Effector CD8-positive, alpha-beta T cell (primary cell): ENCODE results near the gene PEAK3.

Source experiments
- DNase-seq: peaks from one replicate; lab custom pipeline; 2025; lab: John Stamatoyannopoulos, UW
- total RNA-seq, 4 experiments: gene quantifications; one replicate each; lab custom pipeline; 2026; lab: John Stamatoyannopoulos, UW

PEAK3 gene
- total RNA-seq: 0 to 0.61 (median 0.47) reads per million in 4 experiments

GRCh38 chr19:2282062-2282861 lies at the start of gene PEAK3:
Gene PEAK3, minus strand, starts transcription at chr19:2282175. Its CDS starts 1,244 bp downstream, at chr19:2280931.
- DNase-seq: no peak

- DNase-seq: no peak
These were observed 48.8 kb upstream of the PEAK3 start for GRCh38 chr19:2330632-2331284.

GRCh38 chr19:2330255-2330631 lies 48.3 kb upstream of the PEAK3 start:
- DNase-seq: no peak

GRCh38 chr19:2329501-2329916 lies 47.5 kb upstream of the PEAK3 start:
- DNase-seq: no peak

- no peak for DNase-seq
These were observed 47.1 kb upstream of the PEAK3 start for GRCh38 chr19:2329149-2329478.

GRCh38 chr19:2328401-2329148 lies 46.6 kb upstream of the PEAK3 start, which contains the start of the genes LSM7 and SPPL2B:
Gene LSM7, minus strand, starts transcription at chr19:2328586. Its CDS starts 20 bp downstream, at chr19:2328566.
Gene SPPL2B, plus strand, starts transcription at chr19:2328684. Its CDS starts 26 bp downstream, at chr19:2328710.
- DNase-seq: peak; percentile 91

- no peak for DNase-seq
These were observed 45.9 kb upstream of the PEAK3 start for GRCh38 chr19:2327773-2328400.

- no peak for DNase-seq
These were observed 44.9 kb upstream of the PEAK3 start for GRCh38 chr19:2326699-2327360.

GRCh38 chr19:2325281-2326046 lies 43.5 kb upstream of the PEAK3 start:
- DNase-seq: no peak

GRCh38 chr19:2324220-2324948 lies 42.4 kb upstream of the PEAK3 start:
- DNase-seq: no peak

GRCh38 chr19:2323707-2324106 lies 41.7 kb upstream of the PEAK3 start:
- no peak for DNase-seq

- DNase-seq: no peak
These were observed 39.7 kb upstream of the PEAK3 start for GRCh38 chr19:2321565-2322283.

- no peak for DNase-seq
These were observed 39.0 kb upstream of the PEAK3 start for GRCh38 chr19:2320939-2321338.

- no peak for DNase-seq
These were observed 38.1 kb upstream of the PEAK3 start for GRCh38 chr19:2320049-2320448.

GRCh38 chr19:2319551-2319950 lies 37.6 kb upstream of the PEAK3 start:
- DNase-seq: no peak

- DNase-seq: no peak
These were observed 36.9 kb upstream of the PEAK3 start for GRCh38 chr19:2318923-2319322.

- DNase-seq: no peak
These were observed 35.8 kb upstream of the PEAK3 start for GRCh38 chr19:2317756-2318155.

- DNase-seq: no peak
These were observed 35.3 kb upstream of the PEAK3 start for GRCh38 chr19:2317300-2317699.

GRCh38 chr19:2315818-2316353 lies 33.9 kb upstream of the PEAK3 start:
- no peak for DNase-seq
